ENCODE results near the gene CACNA2D3.

GRCh38 chr3:54134713-54135112 is 12.4 kb downstream of the CACNA2D3 start:
- TF ChIP-seq CTCF (IDR thresholded peaks at IDR 0.05) = no peak
- no peak for TF ChIP-seq POLR2A (IDR thresholded peaks at IDR 0.05)
